Esophagus squamous epithelium (tissue), 4 donors: Measurements from ENCODE around the gene TMOD2.

ENCODE experiments used
- CTCF ChIP-seq, 6 experiments: fragments of 450-650 bp in 4 of 6; fragments of 200-600 bp in 2 of 6; sonication (generic) in 2 of 6; IDR thresholded peaks; one replicate each; pipeline ENCODE4 v1.5.1; 2016 to 2019; ENCODE audit warnings: antibody characterized with exemption in 6 of 6, mild to moderate bottlenecking in 4 of 6, moderate library complexity in 4 of 6
- POLR2A ChIP-seq, 4 donors: fragments of 450-650 bp; IDR thresholded peaks; one replicate each; pipeline ENCODE4 v1.6.1; 2017; ENCODE audit warnings: antibody characterized with exemption in 4 of 4, mild to moderate bottlenecking in 4 of 4, moderate library complexity in 3 of 4

DNA sequence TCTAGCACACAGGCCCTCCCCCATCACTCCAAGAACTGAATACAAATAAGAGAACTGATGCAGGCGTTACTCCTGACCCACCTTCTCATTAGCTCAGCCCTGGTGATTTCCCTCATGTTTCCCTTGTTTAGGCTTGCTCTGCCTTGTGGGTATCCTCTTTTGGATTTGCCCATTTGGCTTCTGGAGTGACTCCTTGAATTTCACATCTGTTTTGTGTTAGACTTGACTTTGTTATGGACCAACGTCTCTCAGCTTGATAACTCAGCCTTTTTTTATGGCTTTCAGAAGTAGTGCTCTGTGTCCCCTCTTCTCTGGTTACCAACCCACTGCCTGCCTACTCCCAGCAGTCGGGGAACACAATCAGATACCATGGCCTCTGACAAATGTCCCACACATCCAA lies 66.8 kb downstream of the TMOD2 start:
- TF ChIP-seq CTCF (IDR thresholded peaks at IDR 0.05) (no peak), POLR2A (IDR thresholded peaks at IDR 0.05) (no peak)
